HEK293T (cell line): ENCODE measurements around the gene ANKMY1.

Source experiments
- CTCF ChIA-PET: fragments of 350-600 bp; formaldehyde crosslinking; extraction: SDS; loops from one replicate; lab custom pipeline; 2021; ENCODE audit warnings: antibody characterized with exemption, inconsistent platforms; lab: Yijun Ruan, JAX
- POLR2A ChIA-PET: fragments of 350-600 bp; formaldehyde crosslinking; extraction: SDS; loops from one replicate; lab custom pipeline; 2020; ENCODE audit warnings: antibody characterized with exemption, inconsistent platforms; lab: Yijun Ruan, JAX
- DNase-seq: peaks from one replicate; pipeline ENCODE4 v3.0.0; 2012; ENCODE audit warnings: mixed read lengths; ENCODE audit errors: extremely low spot score
- ARNT ChIP-seq: fragments of 450-650 bp; IDR thresholded peaks from 2 replicates; pipeline ENCODE4 v1.6.1; 2017; ENCODE audit warnings: mild to moderate bottlenecking
- BHLHE40 ChIP-seq: fragments of 450-650 bp; IDR thresholded peaks from 2 replicates; pipeline ENCODE4 v1.6.1; 2016; ENCODE audit warnings: mild to moderate bottlenecking, moderate library complexity, borderline replicate concordance
- CTBP1 ChIP-seq: fragments of 450-650 bp; IDR thresholded peaks from 2 replicates; pipeline ENCODE4 v1.6.1; 2016; ENCODE audit warnings: borderline replicate concordance
- ELF4 ChIP-seq: fragments of 450-650 bp; IDR thresholded peaks from 2 replicates; pipeline ENCODE4 v1.6.1; 2017; ENCODE audit warnings: antibody characterized with exemption
- FOXA1 ChIP-seq: fragments of 450-650 bp; IDR thresholded peaks from 2 replicates; pipeline ENCODE4 v1.6.1; 2016; ENCODE audit warnings: mild to moderate bottlenecking
- FOXK2 ChIP-seq: fragments of 450-650 bp; IDR thresholded peaks from 2 replicates; pipeline ENCODE4 v1.6.1; 2016; ENCODE audit warnings: mild to moderate bottlenecking
- FOXM1 ChIP-seq: fragments of 450-650 bp; IDR thresholded peaks from 2 replicates; pipeline ENCODE4 v1.6.1; 2017; ENCODE audit warnings: mild to moderate bottlenecking, borderline replicate concordance
- HDGF ChIP-seq: fragments of 450-650 bp; IDR thresholded peaks from 2 replicates; pipeline ENCODE4 v1.6.1; 2017; ENCODE audit warnings: antibody characterized with exemption, borderline replicate concordance
- L3MBTL2 ChIP-seq: fragments of 450-650 bp; conservative IDR thresholded peaks from 2 replicates; pipeline ENCODE4 v1.6.1; 2016; ENCODE audit warnings: mild to moderate bottlenecking
- LEF1 ChIP-seq: fragments of 450-650 bp; IDR thresholded peaks from 2 replicates; pipeline ENCODE4 v1.6.1; 2017; ENCODE audit warnings: mild to moderate bottlenecking, borderline replicate concordance
- NFRKB ChIP-seq: fragments of 450-650 bp; IDR thresholded peaks from 2 replicates; pipeline ENCODE4 v1.6.1; 2016; ENCODE audit warnings: mild to moderate bottlenecking, moderate library complexity
- SP1 ChIP-seq: fragments of 450-650 bp; IDR thresholded peaks from 2 replicates; pipeline ENCODE4 v1.6.1; 2017
- SUZ12 ChIP-seq: fragments of 450-650 bp; IDR thresholded peaks from 2 replicates; pipeline ENCODE4 v1.6.1; 2016; ENCODE audit warnings: mild to moderate bottlenecking
- TARDBP ChIP-seq: fragments of 450-650 bp; IDR thresholded peaks from 2 replicates; pipeline ENCODE4 v1.6.1; 2016
- ZNF384 ChIP-seq: fragments of 450-650 bp; IDR thresholded peaks from 2 replicates; pipeline ENCODE4 v1.6.1; 2016
- TF ChIP-seq, protein P1 (sequence below): fragments of 450-650 bp; IDR thresholded peaks from 2 replicates; pipeline ENCODE4 v1.6.1; 2016

Gene ANKMY1

DNA sequence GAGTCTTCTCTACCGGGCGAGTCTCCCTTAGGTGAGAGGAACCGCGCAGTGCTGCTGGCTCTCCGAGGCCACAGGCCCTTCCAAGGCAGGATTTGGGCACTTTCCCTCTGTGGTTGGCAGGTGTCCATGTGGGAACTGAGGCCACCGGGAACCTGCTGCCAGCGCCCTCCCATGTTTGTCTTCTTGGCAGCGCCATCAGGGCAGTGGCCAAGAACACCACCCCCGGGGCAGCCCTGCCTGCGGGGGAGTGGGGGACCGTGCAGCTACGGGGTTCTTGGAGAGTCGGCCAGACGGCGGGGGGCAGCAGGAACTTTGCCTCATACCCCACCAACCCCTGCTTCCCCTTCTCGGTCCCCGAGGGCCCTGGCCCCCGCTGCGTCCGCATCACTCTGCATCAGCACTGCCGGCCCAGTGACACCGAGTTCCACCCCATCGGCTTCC, 38.7 kb upstream of the ANKMY1 start:
- CTCF ChIA-PET = no interaction called here
- DNase-seq = no peak
- POLR2A ChIA-PET = interaction anchor here (1.5 kb wide), 1 partner anchor 10 kb away, joined by 5 read pairs; the partner anchor contains the start of gene CAPN10
- no peak for TF ChIP-seq CTBP1
- no peak for TF ChIP-seq HDGF
- TF ChIP-seq, protein P1, sequence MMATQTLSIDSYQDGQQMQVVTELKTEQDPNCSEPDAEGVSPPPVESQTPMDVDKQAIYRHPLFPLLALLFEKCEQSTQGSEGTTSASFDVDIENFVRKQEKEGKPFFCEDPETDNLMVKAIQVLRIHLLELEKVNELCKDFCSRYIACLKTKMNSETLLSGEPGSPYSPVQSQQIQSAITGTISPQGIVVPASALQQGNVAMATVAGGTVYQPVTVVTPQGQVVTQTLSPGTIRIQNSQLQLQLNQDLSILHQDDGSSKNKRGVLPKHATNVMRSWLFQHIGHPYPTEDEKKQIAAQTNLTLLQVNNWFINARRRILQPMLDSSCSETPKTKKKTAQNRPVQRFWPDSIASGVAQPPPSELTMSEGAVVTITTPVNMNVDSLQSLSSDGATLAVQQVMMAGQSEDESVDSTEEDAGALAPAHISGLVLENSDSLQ = no peak
- TF ChIP-seq TARDBP = no peak

DNA sequence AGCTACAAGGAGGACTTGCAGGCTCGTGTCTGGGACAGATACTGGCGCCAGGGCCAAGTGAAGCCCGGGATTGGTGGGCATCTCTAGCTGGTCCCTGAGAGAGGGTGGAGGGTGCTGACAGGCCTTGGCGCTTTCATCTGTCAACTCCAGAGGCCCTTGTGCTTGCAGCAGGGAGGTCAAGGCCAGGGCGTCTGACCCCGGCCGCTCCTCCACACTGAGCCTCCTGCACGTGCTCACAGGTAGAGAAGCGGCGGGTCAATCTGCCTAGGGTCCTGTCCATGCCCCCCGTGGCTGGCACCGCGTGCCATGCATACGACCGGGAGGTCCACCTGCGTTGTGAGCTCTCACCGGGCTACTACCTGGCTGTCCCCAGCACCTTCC, 38.3 kb upstream of the ANKMY1 start:
- CTCF ChIA-PET = no interaction called here
- no peak for DNase-seq
- TF ChIP-seq L3MBTL2 (no peak), HDGF (no peak), LEF1 (no peak), ZNF384 (no peak), SUZ12 (no peak), ARNT (no peak), TARDBP (no peak), ELF4 (no peak), FOXM1 (no peak), CTBP1 (no peak)
- TF ChIP-seq, protein P1 = no peak
- POLR2A ChIA-PET = interaction anchor here (1.5 kb wide), 1 partner anchor 9 kb away, joined by 5 read pairs; the partner anchor contains the start of gene CAPN10

DNA sequence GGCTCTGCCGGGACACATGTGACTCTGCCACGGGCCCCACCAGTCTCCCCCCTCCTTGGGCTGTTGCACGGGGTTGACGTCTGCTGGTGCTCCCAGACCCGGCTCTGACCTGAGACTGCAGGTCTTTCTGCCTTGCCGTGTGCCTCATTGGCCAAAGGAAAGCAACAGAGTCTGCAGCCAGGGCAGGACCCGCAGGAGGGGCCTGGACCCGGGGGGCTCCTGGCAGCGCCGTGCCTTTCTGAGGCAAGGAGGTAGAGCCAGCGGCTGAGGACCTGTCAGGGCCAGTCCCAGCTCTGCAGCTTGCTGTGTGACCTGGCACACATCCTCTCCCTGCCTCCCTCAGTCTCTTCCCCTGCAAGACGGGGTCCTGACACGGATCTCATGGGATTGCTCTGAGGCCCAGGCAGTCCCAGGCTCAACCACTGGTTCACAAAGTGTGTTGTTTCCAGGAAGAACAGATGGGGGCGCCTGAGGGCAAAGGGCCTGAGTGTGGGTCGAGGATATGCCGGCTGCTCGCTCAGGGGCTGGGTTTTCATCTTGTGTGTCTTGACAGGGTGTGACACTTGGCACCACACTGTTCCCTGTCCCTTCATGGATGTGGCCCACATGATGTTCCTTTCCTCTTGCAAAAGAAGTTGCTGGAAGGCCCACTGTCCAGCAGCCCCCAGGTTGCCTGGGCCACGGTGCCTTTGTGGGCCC, 37.7 kb upstream of the ANKMY1 start:
- no peak for TF ChIP-seq TARDBP
- TF ChIP-seq ZNF384 = no peak
- no peak for TF ChIP-seq ELF4
- DNase-seq = peak; percentile 57
- POLR2A ChIA-PET = interaction anchor here (1.5 kb wide), 1 partner anchor 9 kb away, joined by 5 read pairs; the partner anchor contains the start of gene CAPN10
- CTCF ChIA-PET = interaction anchor here (0.6 kb wide), 1 partner anchor 9 kb away, joined by 3 read pairs; the partner anchor contains the start of gene CAPN10

DNA sequence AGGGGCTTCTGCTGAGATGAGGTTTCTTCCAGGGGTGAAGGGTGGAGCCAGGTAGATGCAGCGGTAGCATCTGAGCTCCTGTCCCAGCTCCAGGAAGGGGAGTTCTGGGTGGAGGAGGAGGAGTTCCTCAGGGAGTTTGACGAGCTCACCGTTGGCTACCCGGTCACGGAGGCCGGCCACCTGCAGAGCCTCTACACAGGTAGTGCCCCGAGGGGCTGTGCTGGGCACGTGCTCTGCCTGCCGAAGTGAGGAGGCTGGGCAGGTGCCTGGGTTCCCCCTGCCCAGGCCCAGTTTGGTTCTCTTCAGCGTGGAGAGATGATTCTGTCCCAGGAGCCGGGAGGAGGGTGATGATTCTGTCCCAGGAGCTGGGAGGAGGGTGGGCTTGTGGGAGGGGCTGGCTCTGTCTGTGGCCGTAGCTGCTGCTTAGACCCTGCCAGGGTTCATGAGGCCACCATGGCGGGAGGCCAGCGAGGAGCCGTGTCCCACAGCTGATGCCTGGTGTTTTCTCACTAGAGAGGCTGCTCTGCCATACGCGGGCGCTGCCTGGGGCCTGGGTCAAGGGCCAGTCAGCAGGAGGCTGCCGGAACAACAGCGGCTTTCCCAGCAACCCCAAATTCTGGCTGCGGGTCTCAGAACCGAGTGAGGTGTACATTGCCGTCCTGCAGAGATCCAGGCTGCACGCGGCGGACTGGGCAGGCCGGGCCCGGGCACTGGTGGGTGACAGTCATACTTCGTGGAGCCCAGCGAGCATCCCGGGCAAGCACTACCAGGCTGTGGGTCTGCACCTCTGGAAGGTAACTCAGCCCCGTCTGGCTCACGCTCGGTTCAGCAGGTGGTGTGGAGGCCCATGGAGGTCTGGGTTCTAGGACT, 37.0 kb upstream of the ANKMY1 start:
- ChIA-PET POLR2A (no interaction called here), CTCF (interaction anchor here (0.6 kb wide), 1 partner anchor 8 kb away, joined by 3 read pairs; the partner anchor contains the start of gene CAPN10)

DNA sequence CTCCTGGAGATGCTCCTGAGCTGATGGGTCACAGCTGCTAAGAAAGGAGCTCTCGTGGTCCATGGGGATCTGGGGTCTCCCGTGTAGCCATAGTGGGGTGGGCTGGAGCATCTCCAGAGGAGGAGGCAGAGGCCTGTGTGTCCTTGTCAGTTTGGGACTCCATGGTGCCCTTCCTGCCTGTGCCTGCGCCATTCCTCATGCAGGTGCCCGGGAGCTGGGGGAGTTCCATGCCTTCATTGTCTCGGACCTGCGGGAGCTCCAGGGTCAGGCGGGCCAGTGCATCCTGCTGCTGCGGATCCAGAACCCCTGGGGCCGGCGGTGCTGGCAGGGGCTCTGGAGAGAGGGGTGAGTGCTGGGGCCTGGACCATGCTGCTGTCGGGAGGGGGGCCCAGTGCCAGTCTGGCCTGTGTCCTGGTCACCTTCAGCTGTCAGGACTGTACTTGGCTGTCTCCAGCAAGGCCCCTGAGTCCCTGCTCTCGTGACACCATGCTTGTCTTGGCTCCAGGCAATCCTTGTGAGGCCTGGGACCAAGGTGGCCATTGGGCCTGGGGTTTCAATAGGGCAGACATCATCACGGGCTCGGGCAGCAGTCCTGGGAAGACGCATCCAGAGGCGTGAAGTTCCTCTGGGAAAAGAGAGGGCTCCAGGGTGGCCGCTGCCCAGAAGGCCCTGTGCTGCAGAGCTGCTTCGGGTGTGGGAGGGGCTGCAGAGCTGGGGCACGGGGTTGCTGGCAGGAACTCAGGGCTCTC, 36.1 kb upstream of the ANKMY1 start:
- ChIA-PET CTCF (no interaction called here), POLR2A (no interaction called here)
- TF ChIP-seq LEF1 = no peak
- no peak for TF ChIP-seq CTBP1
- no peak for TF ChIP-seq FOXK2
- DNase-seq = no peak

More for the DNA sequence above, 37.0 kb upstream of the ANKMY1 start:
- no peak for DNase-seq
- TF ChIP-seq SUZ12 = no peak
- no peak for TF ChIP-seq L3MBTL2

DNA sequence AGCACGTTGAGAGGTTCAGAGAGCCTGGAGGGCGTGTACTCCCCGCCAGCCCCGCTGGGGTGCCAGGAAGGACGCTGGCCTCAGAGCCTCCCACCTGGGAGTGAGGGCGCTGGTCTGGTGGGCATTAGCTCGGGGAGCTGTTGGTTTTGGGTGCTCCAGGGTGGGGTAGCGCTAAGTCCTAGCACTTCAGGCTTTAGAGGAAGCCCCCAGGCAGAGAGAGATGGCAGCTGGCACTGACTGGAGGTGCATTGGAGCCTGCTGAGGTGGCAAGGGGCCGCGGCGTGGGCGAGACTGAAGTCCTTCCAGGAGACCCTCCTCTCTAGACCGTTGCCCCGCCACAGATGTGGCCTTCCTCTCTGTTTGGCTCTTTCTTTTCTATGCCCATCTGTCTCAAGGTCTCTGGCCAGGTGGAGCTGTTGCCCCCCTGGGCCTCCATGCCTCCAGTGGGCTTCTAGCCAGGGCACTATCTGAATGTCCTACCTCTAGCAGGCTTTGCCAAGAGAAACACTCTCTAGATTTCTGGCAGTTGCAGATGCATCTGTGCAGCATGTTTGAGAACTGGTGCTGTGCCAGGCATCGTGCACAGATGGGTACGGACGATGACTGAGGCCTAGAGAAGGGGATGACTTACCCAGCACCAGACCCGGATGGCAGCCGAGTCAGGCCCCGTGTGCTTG, 35.4 kb upstream of the ANKMY1 start:
- ChIA-PET POLR2A (no interaction called here), CTCF (no interaction called here)
- TF ChIP-seq L3MBTL2 (no peak), ZNF384 (no peak), NFRKB (no peak), HDGF (no peak), CTBP1 (no peak), ARNT (no peak), LEF1 (no peak), BHLHE40 (no peak), SP1 (no peak), ELF4 (no peak), FOXA1 (no peak)
- DNase-seq = no peak
